Dendritic cell treated with granulocyte-macrophage colony-stimulating factor and Interleukin-4, amounts not matched to agents 40 ng/mL and 50 ng/mL, for 4 days (primary cell): ENCODE results near the gene WWP2.
"Not testable (repeated sequence)": the region's sequence is repeated elsewhere in the genome, so short reads cannot be mapped to it uniquely, and the experiment has no call there.

ENCODE experiments used
- H3K27ac Mint-ChIP-seq: one replicate; pipeline ENCODE4 v1.8.0; 2022; ENCODE audit warnings: mild to moderate bottlenecking, mixed read lengths
- H3K27me3 Mint-ChIP-seq: one replicate; pipeline ENCODE4 v1.8.0; 2022; ENCODE audit warnings: mild to moderate bottlenecking, mixed read lengths
- H3K36me3 Mint-ChIP-seq: one replicate; pipeline ENCODE4 v1.8.0; 2022; ENCODE audit warnings: low read depth, mixed read lengths
- H3K4me1 Mint-ChIP-seq: one replicate; pipeline ENCODE4 v1.8.0; 2022; ENCODE audit warnings: low read depth, mixed read lengths
- H3K4me3 Mint-ChIP-seq: one replicate; pipeline ENCODE4 v1.8.0; 2022; ENCODE audit warnings: mild to moderate bottlenecking, moderate library complexity, mixed read lengths
- H3K9me3 Mint-ChIP-seq: one replicate; pipeline ENCODE4 v1.8.0; 2022; ENCODE audit warnings: mixed read lengths
- intact Hi-C: fragments of 100-400 bp; cut with micrococcal nuclease; formaldehyde crosslinking; loops from one replicate; pipeline ENCODE4 v1.15.0; 2022

WWP2 gene

DNA sequence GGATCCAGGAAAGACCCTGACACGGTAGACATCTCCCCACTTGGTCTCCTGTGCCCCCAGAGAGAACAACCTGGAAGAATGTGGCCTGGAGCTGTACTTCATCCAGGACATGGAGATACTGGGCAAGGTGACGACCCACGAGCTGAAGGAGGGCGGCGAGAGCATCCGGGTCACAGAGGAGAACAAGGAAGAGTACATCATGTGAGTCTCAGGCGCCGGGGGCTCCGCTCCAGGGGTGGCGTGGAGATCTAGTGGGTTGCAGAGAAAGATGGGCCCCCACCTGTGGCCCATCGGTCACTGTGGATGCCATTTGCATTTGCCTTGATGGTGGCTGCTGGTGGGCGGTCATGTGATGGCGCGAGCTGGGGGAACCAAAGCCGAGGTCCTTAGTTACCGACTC is 174.1 kb downstream of the WWP2 start:
- Mint-ChIP-seq H3K36me3 (peaks cover 100% of the 10 kb centered on the region), H3K9me3 (no peaks in the 10 kb centered on the region), H3K4me1 (no peaks in the 10 kb centered on the region), H3K4me3 (no peak overlapping the region), H3K27ac (no peak overlapping the region), H3K27me3 (no peaks in the 10 kb centered on the region)
- intact Hi-C loops: loop anchor here (10.0 kb wide), 1 partner anchor 141 kb away; no protein-coding TSS in a partner anchor

DNA sequence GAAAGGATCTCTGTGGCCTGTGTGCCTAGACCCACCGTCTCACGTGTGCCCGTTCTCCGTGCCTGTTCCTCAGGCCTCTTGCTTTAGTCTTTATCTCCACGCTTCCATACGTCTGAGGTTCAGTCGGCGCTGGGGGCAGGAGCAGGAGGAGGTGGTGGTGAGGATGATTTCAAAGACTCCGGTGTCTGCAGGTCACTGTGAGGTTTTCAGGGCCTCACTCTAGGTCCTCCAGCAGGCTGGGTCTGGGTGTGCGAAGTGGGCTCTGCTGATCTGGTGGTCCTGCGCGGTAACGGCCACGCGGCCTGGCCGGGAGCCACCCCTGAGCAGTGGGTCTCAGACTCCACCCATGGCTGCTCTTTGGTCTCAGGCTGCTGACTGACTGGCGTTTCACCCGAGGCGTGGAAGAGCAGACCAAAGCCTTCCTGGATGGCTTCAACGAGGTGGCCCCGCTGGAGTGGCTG is 174.6 kb downstream of the WWP2 start:
- Mint-ChIP-seq H3K4me1 (no peaks in the 10 kb centered on the region), H3K9me3 (no peaks in the 10 kb centered on the region), H3K27ac (no peak overlapping the region), H3K27me3 (no peaks in the 10 kb centered on the region), H3K36me3 (peaks cover 100% of the 10 kb centered on the region), H3K4me3 (no peak overlapping the region)
- intact Hi-C loops: loop anchor here (10.0 kb wide), 1 partner anchor 142 kb away; no protein-coding TSS in a partner anchor

DNA sequence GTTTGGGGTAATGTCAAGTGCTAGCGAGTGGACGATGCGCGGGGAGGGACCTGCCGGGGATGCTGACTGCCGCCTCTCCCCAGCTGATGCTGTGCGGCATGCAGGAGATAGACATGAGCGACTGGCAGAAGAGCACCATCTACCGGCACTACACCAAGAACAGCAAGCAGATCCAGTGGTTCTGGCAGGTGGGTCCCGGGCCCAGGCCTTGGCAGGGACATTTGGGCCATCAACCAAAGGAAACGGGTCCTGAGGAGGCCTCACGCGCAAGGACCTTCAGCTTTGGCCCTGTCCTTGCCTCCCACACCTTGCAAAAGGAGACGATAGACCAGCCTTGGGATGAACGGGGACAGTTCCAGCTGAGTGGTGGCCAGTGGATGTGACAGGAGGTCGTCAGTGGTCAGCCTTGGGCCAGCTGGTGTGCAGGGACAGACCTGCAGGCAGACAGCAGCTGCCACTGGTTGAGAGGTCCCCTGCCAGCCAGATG is 175.4 kb downstream of the WWP2 start:
- Mint-ChIP-seq H3K4me1 (no peaks in the 10 kb centered on the region), H3K27ac (no peak overlapping the region), H3K27me3 (no peaks in the 10 kb centered on the region), H3K4me3 (no peak overlapping the region), H3K9me3 (no peaks in the 10 kb centered on the region), H3K36me3 (peaks cover 99% of the 10 kb centered on the region)
- intact Hi-C loops: loop anchor here (10.0 kb wide), 1 partner anchor 143 kb away; no protein-coding TSS in a partner anchor

DNA sequence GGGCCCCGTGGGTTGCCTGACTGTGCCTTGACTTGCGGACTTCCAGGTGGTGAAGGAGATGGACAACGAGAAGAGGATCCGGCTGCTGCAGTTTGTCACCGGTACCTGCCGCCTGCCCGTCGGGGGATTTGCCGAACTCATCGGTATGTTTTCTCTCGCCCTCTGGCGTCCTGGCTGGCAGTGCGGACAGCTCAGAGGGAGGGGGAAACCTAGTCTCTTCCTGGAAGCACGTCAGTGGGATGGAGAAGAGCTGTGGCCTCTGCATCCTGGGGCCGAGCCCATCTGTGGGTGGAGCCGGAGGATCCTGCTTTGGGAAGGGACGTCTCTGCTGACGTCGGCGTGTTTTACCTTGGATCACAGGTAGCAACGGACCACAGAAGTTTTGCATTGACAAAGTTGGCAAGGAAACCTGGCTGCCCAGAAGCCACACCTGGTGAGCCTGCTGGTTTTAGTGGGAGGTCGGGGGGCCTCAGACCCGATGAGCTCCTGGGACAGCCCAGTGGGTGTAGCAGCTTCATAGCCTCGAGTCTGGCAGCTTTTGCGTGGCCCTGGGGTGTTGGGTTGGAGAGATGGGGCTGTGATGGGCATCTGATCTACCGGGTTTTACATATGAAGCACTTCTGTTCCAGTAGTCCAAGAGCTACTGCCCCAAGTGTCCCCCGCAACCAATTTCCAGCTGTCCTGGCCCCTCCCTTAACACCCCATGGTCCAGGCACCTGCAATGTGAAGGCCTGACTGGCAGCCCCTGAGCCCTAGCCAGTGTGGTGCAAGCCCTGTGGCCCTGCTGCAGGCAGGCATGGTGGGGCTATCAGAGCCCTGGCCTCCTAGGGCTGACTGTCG is 177.1 kb downstream of the WWP2 start:
- Mint-ChIP-seq H3K9me3 (no peaks in the 10 kb centered on the region), H3K4me3 (no peak overlapping the region), H3K4me1 (no peaks in the 10 kb centered on the region), H3K36me3 (peaks cover 90% of the 10 kb centered on the region), H3K27me3 (no peaks in the 10 kb centered on the region), H3K27ac (no peak overlapping the region)
- intact Hi-C loops: loop anchor here (10.0 kb wide), 1 partner anchor 144 kb away; no protein-coding TSS in a partner anchor

DNA sequence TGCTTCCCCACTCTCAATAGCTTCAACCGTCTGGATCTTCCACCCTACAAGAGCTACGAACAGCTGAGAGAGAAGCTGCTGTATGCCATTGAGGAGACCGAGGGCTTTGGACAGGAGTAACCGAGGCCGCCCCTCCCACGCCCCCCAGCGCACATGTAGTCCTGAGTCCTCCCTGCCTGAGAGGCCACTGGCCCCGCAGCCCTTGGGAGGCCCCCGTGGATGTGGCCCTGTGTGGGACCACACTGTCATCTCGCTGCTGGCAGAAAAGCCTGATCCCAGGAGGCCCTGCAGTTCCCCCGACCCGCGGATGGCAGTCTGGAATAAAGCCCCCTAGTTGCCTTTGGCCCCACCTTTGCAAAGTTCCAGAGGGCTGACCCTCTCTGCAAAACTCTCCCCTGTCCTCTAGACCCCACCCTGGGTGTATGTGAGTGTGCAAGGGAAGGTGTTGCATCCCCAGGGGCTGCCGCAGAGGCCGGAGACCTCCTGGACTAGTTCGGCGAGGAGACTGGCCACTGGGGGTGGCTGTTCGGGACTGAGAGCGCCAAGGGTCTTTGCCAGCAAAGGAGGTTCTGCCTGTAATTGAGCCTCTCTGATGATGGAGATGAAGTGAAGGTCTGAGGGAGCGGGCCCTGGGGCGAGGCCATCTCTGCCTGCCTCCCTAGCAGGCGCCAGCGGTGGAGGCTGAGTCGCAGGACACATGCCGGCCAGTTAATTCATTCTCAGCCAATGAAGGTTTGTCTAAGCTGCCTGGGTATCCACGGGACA is 177.9 kb downstream of the WWP2 start:
- Mint-ChIP-seq H3K4me1 (no peaks in the 10 kb centered on the region), H3K27me3 (no peaks in the 10 kb centered on the region), H3K27ac (no peak overlapping the region), H3K4me3 (no peak overlapping the region), H3K9me3 (no peaks in the 10 kb centered on the region), H3K36me3 (peaks cover 82% of the 10 kb centered on the region)
- intact Hi-C loops: loop anchor here (10.0 kb wide), 1 partner anchor 145 kb away; no protein-coding TSS in a partner anchor

DNA sequence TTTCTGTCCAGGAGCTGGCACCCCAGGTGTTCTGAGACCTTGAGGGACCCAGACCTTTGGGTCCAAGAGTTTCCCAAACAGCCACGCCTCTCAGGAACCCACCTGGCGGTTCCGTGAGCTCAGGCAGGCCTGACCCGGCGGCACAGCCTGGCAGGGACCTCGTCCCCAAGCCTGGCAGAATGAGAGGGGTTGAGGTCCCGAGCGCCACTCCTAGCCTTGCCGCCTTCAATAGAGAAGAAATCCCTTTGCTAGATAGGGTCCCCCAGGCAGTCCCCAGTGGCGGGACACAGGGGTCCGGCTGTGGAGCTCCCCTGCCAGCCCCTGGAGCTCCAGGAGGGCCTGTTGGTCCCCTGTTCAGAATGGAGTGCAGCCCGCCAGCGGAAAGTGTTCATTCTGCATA is 178.5 kb downstream of the WWP2 start:
- no peaks in the 10 kb centered on the region for H3K9me3 Mint-ChIP-seq
- no peak overlapping the region for H3K4me3 Mint-ChIP-seq
- H3K36me3 Mint-ChIP-seq: peaks cover 76% of the 10 kb centered on the region
- H3K4me1 Mint-ChIP-seq: no peaks in the 10 kb centered on the region
- H3K27ac Mint-ChIP-seq: no peak overlapping the region
- intact Hi-C loops: no loop called here
- H3K27me3 Mint-ChIP-seq: no peaks in the 10 kb centered on the region

DNA sequence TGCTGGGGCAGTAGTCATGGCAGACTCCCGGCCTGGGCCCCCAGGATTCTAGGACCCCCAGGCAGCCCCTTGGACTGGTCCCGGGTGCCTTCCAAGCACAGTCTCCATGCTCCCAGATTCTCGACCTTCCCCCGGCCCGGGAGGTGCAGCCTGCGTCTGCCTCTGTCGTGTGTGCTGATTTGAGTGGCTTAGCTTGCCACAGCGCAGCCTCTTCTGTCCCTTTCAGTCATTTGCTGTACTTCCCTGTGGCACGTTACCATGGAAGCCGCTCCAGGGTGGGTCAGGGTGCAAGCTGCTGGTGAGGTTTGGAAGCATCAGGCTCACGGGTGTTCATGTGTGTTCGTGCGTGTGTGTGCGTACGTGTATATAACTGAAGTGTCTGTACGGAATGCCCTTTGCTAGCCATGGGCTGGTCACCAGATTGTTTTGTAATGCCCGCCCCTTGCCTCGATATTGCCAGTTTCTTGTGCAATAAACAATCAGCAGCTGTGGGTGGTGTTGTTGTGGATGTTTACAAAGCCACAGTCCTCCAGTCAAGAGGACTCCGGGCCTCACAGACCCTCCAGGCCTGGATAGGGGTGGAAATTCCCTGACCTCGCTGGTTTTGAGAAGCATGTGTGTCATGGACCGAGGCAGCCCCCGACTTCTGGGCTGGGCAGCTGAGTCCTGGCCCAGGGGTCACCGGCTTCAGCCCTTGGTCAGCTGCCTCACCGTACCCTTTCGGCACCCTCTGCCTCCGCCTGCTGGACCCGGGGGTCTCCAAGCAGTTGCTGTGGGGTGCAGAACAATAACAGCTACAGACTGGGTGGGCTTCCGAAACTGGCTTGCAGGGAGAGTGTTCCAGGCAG is 179.3 kb downstream of the WWP2 start:
- Mint-ChIP-seq H3K27me3 (no peaks in the 10 kb centered on the region), H3K9me3 (no peaks in the 10 kb centered on the region), H3K27ac (no peak overlapping the region), H3K36me3 (peaks cover 68% of the 10 kb centered on the region), H3K4me1 (no peaks in the 10 kb centered on the region), H3K4me3 (no peak overlapping the region)
- intact Hi-C loops: no loop called here

DNA sequence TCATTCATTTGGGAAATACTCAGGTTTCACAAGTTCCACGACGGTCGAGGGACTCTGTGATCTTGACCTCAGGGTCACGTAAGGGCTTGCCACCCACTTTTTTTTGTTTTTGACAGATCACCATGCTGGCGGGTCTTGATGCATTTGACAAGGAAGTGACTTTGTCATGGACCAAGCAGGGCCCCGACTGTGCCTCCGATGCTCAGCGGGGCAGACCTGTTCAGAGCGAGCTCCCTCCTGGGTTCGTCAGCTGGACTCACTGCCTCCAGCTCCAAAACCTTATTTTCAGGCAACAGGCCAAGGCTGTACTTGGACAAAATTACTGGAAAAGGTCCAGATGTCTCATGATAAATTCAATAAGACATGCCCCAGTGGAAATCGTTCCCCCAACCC is 180.0 kb downstream of the WWP2 start:
- H3K4me3 Mint-ChIP-seq: no peak overlapping the region
- H3K4me1 Mint-ChIP-seq: no peaks in the 10 kb centered on the region

DNA sequence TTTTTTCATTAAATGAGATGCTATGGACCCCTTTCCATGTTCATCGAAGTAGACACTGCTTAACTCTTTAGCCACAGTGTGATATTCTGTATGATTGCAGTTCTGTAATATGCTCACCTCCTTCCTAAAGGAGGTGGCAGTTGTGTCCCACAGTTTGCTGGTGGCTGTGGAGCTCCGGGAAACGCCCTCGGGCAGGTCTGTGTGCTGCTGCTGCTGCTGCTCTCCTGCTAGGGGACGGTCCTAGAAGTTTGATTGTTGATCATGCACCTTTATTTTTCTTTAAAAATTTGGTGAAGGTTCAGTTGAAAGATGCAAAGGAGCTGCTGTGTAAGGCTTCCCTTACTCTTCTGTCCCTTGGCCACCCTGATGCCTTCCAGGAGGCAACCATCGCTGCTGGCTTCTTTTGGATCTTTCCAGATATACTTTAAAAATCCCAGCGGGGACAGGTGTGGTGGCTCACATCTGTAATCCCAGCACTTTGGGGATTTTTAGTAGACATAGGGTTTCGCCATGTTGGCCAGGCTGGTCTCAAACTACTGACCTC is 180.6 kb downstream of the WWP2 start:
- Mint-ChIP-seq H3K36me3 (peaks cover 55% of the 10 kb centered on the region), H3K4me3 (no peak overlapping the region), H3K4me1 (no peaks in the 10 kb centered on the region), H3K27me3 (no peaks in the 10 kb centered on the region), H3K27ac (no peak overlapping the region), H3K9me3 (no peaks in the 10 kb centered on the region)
- intact Hi-C loops: no loop called here

More for the DNA sequence above, 180.0 kb downstream of the WWP2 start:
- Mint-ChIP-seq H3K27me3 (no peaks in the 10 kb centered on the region), H3K27ac (no peak overlapping the region), H3K9me3 (no peaks in the 10 kb centered on the region), H3K36me3 (peaks cover 61% of the 10 kb centered on the region)
- intact Hi-C loops: no loop called here

DNA sequence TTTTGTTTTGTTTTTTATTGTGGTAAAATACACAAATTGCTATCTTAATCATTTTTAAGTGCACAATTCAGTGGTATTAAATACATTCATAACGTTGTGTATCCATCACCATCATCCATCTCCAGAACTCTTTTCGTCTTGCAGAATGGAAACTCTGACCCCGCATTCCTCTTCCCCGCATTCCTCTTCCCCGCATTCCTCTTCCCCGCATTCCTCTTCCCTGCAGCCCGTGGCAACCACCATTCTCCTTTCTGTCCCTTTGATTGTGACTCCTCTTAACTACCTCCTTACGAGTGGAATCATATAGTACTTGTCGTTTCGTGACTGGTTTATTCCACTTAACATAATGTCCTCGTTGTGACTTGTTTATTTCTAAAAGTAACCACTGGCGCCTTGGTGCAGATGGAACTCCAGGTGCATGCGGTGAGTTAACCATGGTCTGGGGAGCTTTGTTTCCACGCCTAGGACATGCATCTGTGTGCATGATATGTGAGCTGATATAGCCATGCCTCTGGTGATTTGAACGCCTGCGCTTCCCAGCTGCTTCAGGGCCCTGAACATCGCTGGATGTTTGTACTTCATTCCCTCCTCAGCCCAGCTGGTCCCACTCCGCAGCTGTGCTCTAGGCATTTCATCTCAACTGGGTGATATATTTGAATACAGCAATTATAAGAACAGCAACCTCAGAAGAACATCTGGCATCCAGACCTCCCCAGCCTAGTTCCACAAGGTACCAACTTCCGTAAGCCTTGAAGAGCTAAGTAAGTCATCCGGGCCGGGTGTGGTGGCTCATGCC is 181.3 kb downstream of the WWP2 start:
- intact Hi-C loops, H3K9me3 Mint-ChIP-seq, H3K27me3 Mint-ChIP-seq, H3K4me1 Mint-ChIP-seq, H3K4me3 Mint-ChIP-seq, H3K27ac Mint-ChIP-seq: not testable (repeated sequence)
- H3K36me3 Mint-ChIP-seq: peaks cover 48% of the 10 kb centered on the region

DNA sequence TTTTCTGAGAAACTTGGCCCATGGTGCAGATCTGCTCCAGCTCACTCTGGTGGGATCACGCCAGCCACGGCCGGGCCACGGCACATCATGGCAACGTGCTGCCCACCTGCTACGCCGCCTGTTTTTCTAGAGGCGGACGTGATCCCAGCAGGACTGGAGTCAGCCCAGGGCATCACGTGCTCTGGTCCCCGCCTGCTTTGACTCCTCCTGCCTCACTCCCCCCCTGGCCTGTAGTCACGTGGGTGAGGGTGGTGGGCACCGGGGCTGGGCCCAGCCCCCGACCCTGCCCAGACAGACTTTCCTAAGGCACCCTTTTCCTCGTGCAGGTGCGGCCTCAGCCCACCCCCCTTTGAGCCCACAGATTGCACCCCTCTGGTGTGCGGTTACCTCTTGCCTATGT is 188.3 kb downstream of the WWP2 start:
- H3K4me3 Mint-ChIP-seq, H3K36me3 Mint-ChIP-seq, H3K9me3 Mint-ChIP-seq, H3K4me1 Mint-ChIP-seq, H3K27me3 Mint-ChIP-seq, intact Hi-C loops, H3K27ac Mint-ChIP-seq: not testable (repeated sequence)

DNA sequence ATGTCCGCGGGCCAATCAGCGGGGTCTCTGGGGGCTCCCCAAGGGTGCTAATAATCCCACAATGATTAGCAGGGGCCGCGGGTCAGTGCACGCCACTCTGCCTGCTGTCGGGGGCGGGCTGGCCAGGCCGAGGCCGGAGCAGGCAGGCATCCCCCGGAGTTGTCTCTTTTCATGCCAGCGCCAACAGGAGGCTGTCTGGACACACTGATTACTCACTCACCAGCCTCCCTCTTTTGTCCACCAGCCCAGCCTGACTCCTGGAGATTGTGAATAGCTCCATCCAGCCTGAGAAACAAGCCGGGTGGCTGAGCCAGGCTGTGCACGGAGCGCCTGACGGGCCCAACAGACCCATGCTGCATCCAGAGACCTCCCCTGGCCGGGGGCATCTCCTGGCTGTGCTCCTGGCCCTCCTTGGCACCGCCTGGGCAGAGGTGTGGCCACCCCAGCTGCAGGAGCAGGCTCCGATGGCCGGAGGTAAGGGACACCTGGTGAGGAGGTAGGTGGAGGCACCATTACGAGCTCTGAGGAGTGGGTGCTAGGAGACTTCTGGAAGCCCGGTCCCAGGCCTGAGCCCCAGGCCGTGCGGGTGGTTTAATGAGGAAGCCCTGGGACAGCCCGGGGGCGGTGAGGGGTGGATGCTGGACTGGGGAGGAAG is 189.0 kb downstream of the WWP2 start, which contains the start of gene CLEC18A:
Gene CLEC18A, plus strand, starts transcription at position 318 of the 655 bp plus-strand sequence. Its CDS starts 33 bp downstream, at position 351.
- H3K4me3 Mint-ChIP-seq, H3K4me1 Mint-ChIP-seq, H3K9me3 Mint-ChIP-seq, H3K36me3 Mint-ChIP-seq, H3K27ac Mint-ChIP-seq, intact Hi-C loops, H3K27me3 Mint-ChIP-seq: not testable (repeated sequence)
